ENCODE measurements around the gene DNAJC1.
"Not testable (repeated sequence)": the region's sequence is repeated elsewhere in the genome, so short reads cannot be mapped to it uniquely, and the experiment has no call there.

DNAJC1 gene

DNA sequence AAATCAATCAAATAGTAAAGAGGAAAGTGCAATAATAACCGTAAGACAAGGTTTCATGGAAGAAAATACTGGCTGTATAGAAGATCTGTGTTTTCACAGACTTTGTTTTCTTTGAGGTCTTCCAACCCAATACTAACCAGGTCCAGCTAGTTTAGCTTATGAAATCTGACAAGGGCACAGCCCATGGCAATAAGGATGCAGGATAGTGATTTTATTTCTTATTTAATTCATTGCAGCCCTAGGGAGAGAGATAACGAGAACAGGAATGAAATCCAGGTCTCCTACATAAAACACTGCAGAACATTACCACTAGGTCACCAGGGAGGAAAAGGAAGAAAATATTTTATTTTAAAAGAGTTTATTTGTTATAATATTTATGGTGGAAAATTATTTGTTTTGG is 145.1 kb downstream of the DNAJC1 start:
- Mint-ChIP-seq H3K27ac (peak overlapping the region; percentile 9), H3K4me3 (no peak overlapping the region)

DNA sequence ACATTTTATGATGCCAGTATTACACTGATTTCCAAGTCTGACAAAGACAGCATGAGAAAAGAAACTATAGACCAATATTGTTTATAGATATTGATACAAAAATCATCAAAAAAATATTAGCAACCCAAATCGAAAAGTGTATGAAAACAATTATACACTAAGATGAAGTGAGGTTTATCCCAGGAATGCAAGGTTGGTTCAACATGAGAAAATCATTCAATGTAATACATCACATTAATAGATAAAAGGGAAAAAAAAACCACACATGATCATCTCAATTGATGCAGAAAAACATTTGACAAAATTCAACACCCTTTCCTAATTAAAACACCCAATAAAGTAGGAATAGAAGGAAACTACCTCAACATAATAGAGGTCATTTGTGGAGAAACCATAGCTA is 153.9 kb downstream of the DNAJC1 start:
- H3K36me3 Mint-ChIP-seq (ENCODE audit: low read depth): peaks cover 59% of the 10 kb centered on the region
- H3K4me1 Mint-ChIP-seq: no peaks in the 10 kb centered on the region
- peaks cover 48% of the 10 kb centered on the region for H3K9me3 Mint-ChIP-seq
- H3K4me3 Mint-ChIP-seq: no peak overlapping the region
- no peaks in the 10 kb centered on the region for H3K27me3 Mint-ChIP-seq (ENCODE audit: low read depth, poor library complexity)
- DNase-seq: no peak
- H3K27ac Mint-ChIP-seq: no peak overlapping the region
- TF ChIP-seq, protein P1, sequence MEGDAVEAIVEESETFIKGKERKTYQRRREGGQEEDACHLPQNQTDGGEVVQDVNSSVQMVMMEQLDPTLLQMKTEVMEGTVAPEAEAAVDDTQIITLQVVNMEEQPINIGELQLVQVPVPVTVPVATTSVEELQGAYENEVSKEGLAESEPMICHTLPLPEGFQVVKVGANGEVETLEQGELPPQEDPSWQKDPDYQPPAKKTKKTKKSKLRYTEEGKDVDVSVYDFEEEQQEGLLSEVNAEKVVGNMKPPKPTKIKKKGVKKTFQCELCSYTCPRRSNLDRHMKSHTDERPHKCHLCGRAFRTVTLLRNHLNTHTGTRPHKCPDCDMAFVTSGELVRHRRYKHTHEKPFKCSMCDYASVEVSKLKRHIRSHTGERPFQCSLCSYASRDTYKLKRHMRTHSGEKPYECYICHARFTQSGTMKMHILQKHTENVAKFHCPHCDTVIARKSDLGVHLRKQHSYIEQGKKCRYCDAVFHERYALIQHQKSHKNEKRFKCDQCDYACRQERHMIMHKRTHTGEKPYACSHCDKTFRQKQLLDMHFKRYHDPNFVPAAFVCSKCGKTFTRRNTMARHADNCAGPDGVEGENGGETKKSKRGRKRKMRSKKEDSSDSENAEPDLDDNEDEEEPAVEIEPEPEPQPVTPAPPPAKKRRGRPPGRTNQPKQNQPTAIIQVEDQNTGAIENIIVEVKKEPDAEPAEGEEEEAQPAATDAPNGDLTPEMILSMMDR (IDR thresholded peaks at IDR 0.05): no peak

More for the DNA sequence above, 145.1 kb downstream of the DNAJC1 start:
- Mint-ChIP-seq H3K4me1 (no peaks in the 10 kb centered on the region), H3K9me3 (peaks cover 7% of the 10 kb centered on the region), H3K36me3 (ENCODE audit: low read depth) (peaks cover 21% of the 10 kb centered on the region), H3K27me3 (ENCODE audit: low read depth, poor library complexity) (no peaks in the 10 kb centered on the region)
- DNase-seq: no peak
- TF ChIP-seq, protein P1 (IDR thresholded peaks at IDR 0.05): no peak

DNA sequence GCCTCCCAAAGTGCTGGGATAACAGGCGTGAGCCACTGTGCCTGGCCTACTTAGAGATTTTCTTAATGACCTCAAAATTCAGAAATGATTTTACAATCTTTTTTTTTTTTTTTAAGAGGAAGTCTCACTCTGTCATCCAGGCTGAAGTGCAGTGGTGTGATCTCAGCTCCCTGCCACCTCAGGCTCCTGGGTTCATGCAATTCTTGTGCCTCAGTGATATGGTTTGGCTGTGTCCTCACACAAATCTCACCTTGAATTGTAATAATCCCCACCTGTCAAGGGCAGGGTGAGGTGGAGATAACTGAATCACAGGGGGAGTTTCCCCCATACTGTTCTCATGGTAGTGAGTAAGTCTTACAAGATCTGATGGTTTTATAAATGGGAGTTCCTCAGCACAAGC is 159.9 kb downstream of the DNAJC1 start:
- Mint-ChIP-seq H3K27ac (no peak overlapping the region), H3K27me3 (ENCODE audit: low read depth, poor library complexity) (no peaks in the 10 kb centered on the region), H3K4me1 (no peaks in the 10 kb centered on the region), H3K4me3 (no peak overlapping the region), H3K36me3 (ENCODE audit: low read depth) (peaks cover 45% of the 10 kb centered on the region), H3K9me3 (peaks cover 38% of the 10 kb centered on the region)
- TF ChIP-seq, protein P1 (IDR thresholded peaks at IDR 0.05): no peak
- no peak for DNase-seq

GRCh38 chr10:21841273-21841672 is 162.3 kb downstream of the DNAJC1 start:
- H3K4me3 Mint-ChIP-seq; H3K4me1 Mint-ChIP-seq; DNase-seq; H3K27ac Mint-ChIP-seq; H3K27me3 Mint-ChIP-seq (ENCODE audit: low read depth, poor library complexity): not testable (repeated sequence)
- Mint-ChIP-seq H3K36me3 (ENCODE audit: low read depth) (peaks cover 44% of the 10 kb centered on the region), H3K9me3 (peaks cover 41% of the 10 kb centered on the region)

DNA sequence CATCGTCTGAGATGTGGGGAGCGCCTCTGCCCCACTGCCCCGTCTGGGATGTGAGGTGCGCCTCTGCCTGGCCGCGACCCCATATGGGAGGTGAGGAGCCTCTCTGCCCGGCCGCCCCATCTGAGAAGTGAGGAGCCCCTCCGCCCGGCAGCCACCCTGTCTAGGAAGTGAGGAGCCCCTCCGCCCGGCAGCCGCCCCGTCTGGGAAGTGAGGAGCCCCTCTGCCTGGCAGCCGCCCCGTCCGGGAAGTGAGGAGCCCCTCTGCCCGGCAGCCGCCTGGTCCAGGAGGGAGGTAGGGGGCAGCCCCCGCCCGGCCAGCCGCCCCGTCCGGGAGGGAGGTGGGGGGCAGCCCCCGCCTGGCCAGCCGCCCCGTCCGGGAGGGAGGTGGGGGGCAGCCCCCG is 166.0 kb downstream of the DNAJC1 start:
- peaks cover 71% of the 10 kb centered on the region for H3K36me3 Mint-ChIP-seq (ENCODE audit: low read depth)
- not testable (repeated sequence) for H3K27me3 Mint-ChIP-seq (ENCODE audit: low read depth, poor library complexity)

DNA sequence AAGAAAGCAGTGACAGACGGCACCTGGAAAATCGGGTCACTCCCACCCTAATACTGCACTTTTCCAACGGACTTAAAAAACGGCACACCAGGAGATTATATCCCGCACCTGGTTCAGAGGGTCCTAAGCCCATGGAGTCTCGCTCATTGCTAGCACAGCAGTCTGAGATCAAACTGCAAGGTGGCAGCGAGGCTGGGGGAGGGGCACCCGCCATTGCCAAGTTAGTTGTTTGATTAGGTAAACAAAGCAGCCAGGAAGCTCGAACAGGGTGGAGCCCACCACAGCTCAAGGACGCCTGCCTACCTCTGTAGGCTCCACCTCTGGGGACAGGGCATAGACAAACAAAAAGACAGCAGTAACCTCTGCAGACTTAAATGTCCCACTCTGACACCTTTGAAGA is 169.0 kb downstream of the DNAJC1 start:
- DNase-seq; H3K27ac Mint-ChIP-seq; H3K4me3 Mint-ChIP-seq; H3K4me1 Mint-ChIP-seq; H3K27me3 Mint-ChIP-seq (ENCODE audit: low read depth, poor library complexity): not testable (repeated sequence)
- Mint-ChIP-seq H3K36me3 (ENCODE audit: low read depth) (peaks cover 82% of the 10 kb centered on the region), H3K9me3 (peaks cover 89% of the 10 kb centered on the region)

More for the DNA sequence above, 166.0 kb downstream of the DNAJC1 start:
- not testable (repeated sequence) for DNase-seq, H3K4me1 Mint-ChIP-seq, H3K4me3 Mint-ChIP-seq, H3K27ac Mint-ChIP-seq
- H3K9me3 Mint-ChIP-seq: peaks cover 78% of the 10 kb centered on the region

DNA sequence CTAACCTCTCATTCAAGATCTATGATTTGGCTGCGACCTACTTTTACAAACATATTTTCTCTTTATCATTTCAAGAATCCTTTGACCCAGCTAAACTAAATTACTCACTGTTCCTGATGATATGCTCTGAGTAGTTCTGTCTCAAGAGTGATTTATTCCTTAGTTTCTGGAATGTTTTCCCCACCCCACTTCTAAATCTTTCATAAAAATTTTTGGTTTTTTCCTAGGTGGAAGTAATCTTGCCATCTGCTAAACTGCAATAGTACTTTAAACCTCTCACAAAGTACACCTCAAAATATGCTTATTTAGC is 170.8 kb downstream of the DNAJC1 start:
- Mint-ChIP-seq H3K4me1 (no peaks in the 10 kb centered on the region), H3K9me3 (peaks cover 94% of the 10 kb centered on the region), H3K27me3 (ENCODE audit: low read depth, poor library complexity) (peaks cover 4% of the 10 kb centered on the region), H3K4me3 (no peak overlapping the region), H3K36me3 (ENCODE audit: low read depth) (peaks cover 84% of the 10 kb centered on the region), H3K27ac (no peak overlapping the region)
- TF ChIP-seq, protein P1 (IDR thresholded peaks at IDR 0.05): no peak
- DNase-seq: no peak
